Ascending aorta (tissue), 2 donors: ENCODE data around the gene JAZF1. TPM values are rescaled to one million over a fixed set of nuclear protein-coding genes. Genes with fewer than 3 reads are reported as not detected.

Experiments
- DNase-seq, 2 donors: peaks; one replicate each; pipeline ENCODE4 v3.0.0-alpha.2; 2019; ENCODE audit warnings: low spot score in 2 of 2
- H3K27ac ChIP-seq, 2 donors: fragments of 200-600 bp; sonication (generic); one replicate each; pipeline ENCODE4 v1.5.1; 2016 to 2017; ENCODE audit warnings: mild to moderate bottlenecking in 1 of 2
- H3K27me3 ChIP-seq: fragments of 200-600 bp; sonication (generic); one replicate; pipeline ENCODE4 v1.5.1; 2017
- H3K36me3 ChIP-seq, 2 donors: fragments of 200-600 bp; sonication (generic); one replicate each; pipeline ENCODE4 v1.5.1; 2016
- H3K4me1 ChIP-seq, 2 donors: fragments of 200-600 bp; sonication (generic); one replicate each; pipeline ENCODE4 v1.5.1; 2016 to 2017; ENCODE audit warnings: mild to moderate bottlenecking in 1 of 2
- H3K4me3 ChIP-seq, 2 donors: fragments of 200-600 bp; sonication (generic); one replicate each; pipeline ENCODE4 v1.5.1; 2016 to 2017; ENCODE audit warnings: mild to moderate bottlenecking in 1 of 2
- H3K9me3 ChIP-seq, 2 donors: fragments of 200-600 bp; sonication (generic); one replicate each; pipeline ENCODE4 v1.5.1; 2016
- CTCF ChIP-seq, 3 experiments: fragments of 200-600 bp in 2 of 3; fragments of 450-650 bp in 1 of 3; sonication (generic) in 2 of 3; IDR thresholded peaks; one replicate each; pipeline ENCODE4 v1.5.1; 2016 to 2019; ENCODE audit warnings: antibody characterized with exemption in 3 of 3, mild to moderate bottlenecking in 1 of 3, moderate library complexity in 1 of 3
- intact Hi-C: fragments of 100-400 bp; cut with DNase I; formaldehyde crosslinking; loops from one replicate; pipeline ENCODE4 v1.15.1; 2023
- total RNA-seq: library from RNA; depleted of rRNA; stranded (reverse); fragments of >200 nt; gene quantifications from one replicate; pipeline ENCODE4 v1.1.0, GENCODE V29; 2016

JAZF1 gene
- total RNA-seq, 1 donor from 2014 or later: 37.7 TPM

GRCh38 chr7:28136420-28136819 lies 44.2 kb downstream of the JAZF1 start:
- Histone ChIP-seq H3K4me1 (no peaks in the 10 kb centered on the region), H3K27ac (no peak overlapping the region)
- no peak for TF ChIP-seq CTCF (IDR thresholded peaks at IDR 0.05)

GRCh38 chr7:28135760-28136159 lies 44.8 kb downstream of the JAZF1 start:
- H3K36me3 ChIP-seq: no peaks in the 10 kb centered on the region
- H3K27ac ChIP-seq: no peak overlapping the region
- intact Hi-C loops: no loop called here
- no peak for TF ChIP-seq CTCF (IDR thresholded peaks at IDR 0.05)
- DNase-seq: no peak
- no peak overlapping the region for H3K4me3 ChIP-seq
- no peaks in the 10 kb centered on the region for H3K4me1 ChIP-seq
- no peaks in the 10 kb centered on the region for H3K27me3 ChIP-seq
- H3K9me3 ChIP-seq: no peaks in the 10 kb centered on the region

More at GRCh38 chr7:28136420-28136819, 44.2 kb downstream of the JAZF1 start:
- no peaks in the 10 kb centered on the region for H3K9me3 ChIP-seq
- H3K4me3 ChIP-seq: no peak overlapping the region
- no peaks in the 10 kb centered on the region for H3K27me3 ChIP-seq
- H3K36me3 ChIP-seq: no peaks in the 10 kb centered on the region
- intact Hi-C loops: no loop called here
- DNase-seq: no peak

GRCh38 chr7:28135315-28135714 lies 45.3 kb downstream of the JAZF1 start:
- intact Hi-C loops: no loop called here
- no peak for TF ChIP-seq CTCF (IDR thresholded peaks at IDR 0.05)
- H3K27ac ChIP-seq: no peak overlapping the region
- no peak for DNase-seq
- H3K4me3 ChIP-seq: no peak overlapping the region
- H3K36me3 ChIP-seq: no peaks in the 10 kb centered on the region
- no peaks in the 10 kb centered on the region for H3K27me3 ChIP-seq
- no peaks in the 10 kb centered on the region for H3K9me3 ChIP-seq
- H3K4me1 ChIP-seq: no peaks in the 10 kb centered on the region

GRCh38 chr7:28133872-28134271 lies 46.7 kb downstream of the JAZF1 start:
- no peak for DNase-seq
- TF ChIP-seq CTCF (IDR thresholded peaks at IDR 0.05): no peak
- Histone ChIP-seq H3K36me3 (no peaks in the 10 kb centered on the region), H3K4me1 (no peaks in the 10 kb centered on the region), H3K4me3 (no peak overlapping the region), H3K9me3 (no peaks in the 10 kb centered on the region), H3K27ac (no peak overlapping the region), H3K27me3 (no peaks in the 10 kb centered on the region)
- intact Hi-C loops: no loop called here

GRCh38 chr7:28132959-28133870 lies 47.4 kb downstream of the JAZF1 start:
- H3K36me3 ChIP-seq: no peaks in the 10 kb centered on the region
- intact Hi-C loops: no loop called here
- no peaks in the 10 kb centered on the region for H3K9me3 ChIP-seq
- H3K27ac ChIP-seq: no peak overlapping the region
- H3K4me1 ChIP-seq: no peaks in the 10 kb centered on the region
- H3K4me3 ChIP-seq: no peak overlapping the region
- no peak for TF ChIP-seq CTCF (IDR thresholded peaks at IDR 0.05)
- DNase-seq: no peak
- H3K27me3 ChIP-seq: no peaks in the 10 kb centered on the region
